GM12878 (cell line): ENCODE results near the gene RPGR. TPM values are rescaled to one million over a fixed set of nuclear protein-coding genes. Genes with fewer than 3 reads are reported as not detected.

ENCODE experiments used
- ATAC-seq: fragments of 200-7000 bp; cut with Tn5 transposase; 3 replicates; pipeline ENCODE4 v1.9.1; 2020; ENCODE audit warnings: mild to moderate bottlenecking, moderate library complexity
- BruUV-seq: library from RNA; stranded (reverse); fragments of 400-500 nt; replicated peaks from 2 replicates; lab custom pipeline; 2021; lab: Mats Ljungman, UMichigan
- CTCF ChIA-PET: fragments of 300-600 bp; sonication (Branson Sonifier 250); formaldehyde crosslinking; extraction: SDS; loops from one replicate; lab custom pipeline; 2021; ENCODE audit warnings: inconsistent platforms; lab: Yijun Ruan, JAX
- POLR2A ChIA-PET: fragments of 350-600 bp; formaldehyde crosslinking; extraction: SDS; loops from one replicate; lab custom pipeline; 2021; ENCODE audit warnings: inconsistent platforms; lab: Charles Lee
- RAD21 ChIA-PET: fragments of 300-600 bp; sonication (Branson Sonifier 250); formaldehyde crosslinking; loops from one replicate; lab custom pipeline; 2023; ENCODE audit warnings: antibody characterized with exemption; ENCODE audit not compliant: unreplicated experiment; lab: Charles Lee
- SMC1A ChIA-PET: fragments of 300-600 bp; sonication (Branson Sonifier 250); formaldehyde crosslinking; loops from one replicate; lab custom pipeline; 2023; ENCODE audit not compliant: unreplicated experiment, uncharacterized antibody; lab: Charles Lee
- DNase-seq: peaks from one replicate; pipeline ENCODE4 v3.0.0-alpha.2; 2011; ENCODE audit warnings: low read depth, low spot score
- FAIRE-seq: peaks from 3 replicates; lab custom pipeline; 2011; peaks lifted over from hg19 to GRCh38; lab: Jason Lieb, UNC
- H2AFZ ChIP-seq: 2 replicates; pipeline ENCODE4 v1.6.0; 2011; ENCODE audit warnings: low read depth, low read length, control low read depth; ENCODE audit not compliant: control insufficient read depth
- H3K27ac ChIP-seq: 2 replicates; pipeline ENCODE4 v1.5.1; 2011; ENCODE audit warnings: control low read depth; ENCODE audit not compliant: control insufficient read depth, insufficient read depth
- H3K27me3 ChIP-seq, 2 experiments: replicated peaks in 1 of 2; 2 replicates each; pipeline versions ENCODE4 v1.6.0 to v1.6.1; 2011; ENCODE audit warnings: low read length in 1 of 2; ENCODE audit not compliant: control insufficient read depth in 2 of 2, insufficient read depth in 2 of 2
- H3K36me3 ChIP-seq, 2 experiments: 2 replicates each; pipeline ENCODE4 v1.5.1; 2011; ENCODE audit warnings: low read length in 1 of 2; ENCODE audit not compliant: control insufficient read depth in 2 of 2, insufficient read depth in 2 of 2
- H3K4me1 ChIP-seq: 2 replicates; pipeline ENCODE4 v1.6.1; 2011; ENCODE audit warnings: mild to moderate bottlenecking, low read length, moderate library complexity, mixed read lengths; ENCODE audit not compliant: control insufficient read depth, insufficient read depth
- H3K4me2 ChIP-seq: 2 replicates; pipeline ENCODE4 v1.6.0; 2011; ENCODE audit warnings: control low read depth; ENCODE audit not compliant: control insufficient read depth, insufficient read depth
- H3K4me3 ChIP-seq: fragments of 200-600 bp; sonication (generic); 2 replicates; pipeline ENCODE4 v1.5.1; 2016
- H3K79me2 ChIP-seq: 2 replicates; pipeline ENCODE4 v1.6.0; 2011; ENCODE audit warnings: low read length; ENCODE audit not compliant: control insufficient read depth, insufficient read depth
- H3K9ac ChIP-seq: 2 replicates; pipeline ENCODE4 v1.8.0; 2011; ENCODE audit warnings: low read length, control low read depth, mixed read lengths; ENCODE audit not compliant: control insufficient read depth, insufficient read depth
- H3K9me3 ChIP-seq: replicated peaks from 3 replicates; pipeline ENCODE4 v1.5.1; 2011; ENCODE audit warnings: mild to moderate bottlenecking, low read length; ENCODE audit not compliant: control insufficient read depth, insufficient read depth
- H4K20me1 ChIP-seq: 2 replicates; pipeline ENCODE4 v1.6.0; 2011; ENCODE audit not compliant: control insufficient read depth, insufficient read depth
- BRCA1 ChIP-seq: IDR thresholded peaks from 2 replicates; pipeline ENCODE4 v1.6.1; 2011; ENCODE audit warnings: low read depth, low read length, improper control_type of control experiment
- CHD4 ChIP-seq: fragments of 200-600 bp; sonication (generic); IDR thresholded peaks from 2 replicates; pipeline ENCODE4 v1.6.1; 2016; ENCODE audit warnings: mild to moderate bottlenecking
- CREM ChIP-seq: IDR thresholded peaks from 2 replicates; pipeline ENCODE4 v1.6.1; 2014; ENCODE audit warnings: antibody characterized with exemption, low read depth
- IKZF2 ChIP-seq, 2 experiments: fragments of 450-650 bp; IDR thresholded peaks; 2 replicates each; pipeline ENCODE4 v1.6.1; 2017; ENCODE audit warnings: mild to moderate bottlenecking in 2 of 2, moderate library complexity in 2 of 2
- KLF5 ChIP-seq: fragments of 450-650 bp; IDR thresholded peaks from 2 replicates; pipeline ENCODE4 v1.6.1; 2014; ENCODE audit warnings: mild to moderate bottlenecking; ENCODE audit not compliant: partially characterized antibody
- MEF2B ChIP-seq: fragments of 450-650 bp; IDR thresholded peaks from 2 replicates; pipeline ENCODE4 v1.6.1; 2018; ENCODE audit warnings: mild to moderate bottlenecking, moderate library complexity; ENCODE audit not compliant: partially characterized antibody, poor library complexity, severe bottlenecking
- SRF ChIP-seq, 2 experiments: IDR thresholded peaks; 2 replicates each; pipeline ENCODE4 v1.6.1; 2011; ENCODE audit warnings: low read depth in 2 of 2, low read length in 2 of 2, mild to moderate bottlenecking in 1 of 2, moderate library complexity in 1 of 2
- ZNF217 ChIP-seq: fragments of 450-650 bp; IDR thresholded peaks from 2 replicates; pipeline ENCODE4 v1.6.1; 2017; ENCODE audit warnings: antibody characterized with exemption, mild to moderate bottlenecking
- WGBS: methylation state at CpG from one replicate; pipeline ENCODE4 v1.1.6; 2016; ENCODE audit warnings: low lambda C conversion rate; ENCODE audit not compliant: insufficient replicate concordance, insufficient coverage; ENCODE audit errors: missing lambda C conversion rate; 5-methylcytosine and 5-hydroxymethylcytosine counted together
- in situ Hi-C: fragments of 300-500 bp; cut with MboI; formaldehyde crosslinking; loops from 9 replicates; pipeline ENCODE4 v1.14.3; 2018; ENCODE audit warnings: mixed read lengths
- intact Hi-C: fragments of 100-400 bp; cut with micrococcal nuclease; formaldehyde crosslinking; loops from one replicate; pipeline ENCODE4 v1.14.2; 2022; ENCODE audit not compliant: unreplicated experiment
- polyA plus RNA-seq, 11 experiments: library from polyadenylated mRNA; depleted of rRNA in 4 of 11; unstranded in 6 of 11; stranded (reverse) in 5 of 11; fragments of >200 nt; fragmentation: Nextera tagmentation in 4 of 11; fragmentation: Illumina TruSeq in 1 of 11; extraction: Ambion mirVana in 4 of 11; extraction: Trizol in 1 of 11; gene quantifications; 1 replicate in 1 of 11; 2 replicates in 10 of 11; pipeline versions ENCODE4 v1.2.1 to v1.2.3, GENCODE V29; 2011 to 2016; ENCODE audit warnings: inconsistent platforms in 2 of 11, missing spikeins in 2 of 11, low read depth in 1 of 11
- total RNA-seq, 4 experiments: library from RNA; depleted of rRNA in 3 of 4; stranded (reverse); fragments of >200 nt in 3 of 4; fragmentation: Illumina TruSeq in 1 of 4; extraction: Trizol in 1 of 4; gene quantifications; 2 replicates each; pipeline versions ENCODE4 v1.2.1 to v1.2.3, GENCODE V29; 2013 to 2021
- TF ChIP-seq, protein P1 (sequence below): fragments of 450-650 bp; formaldehyde crosslinking; IDR thresholded peaks from 2 replicates; pipeline ENCODE4 v1.5.0; 2022; ENCODE audit warnings: mild to moderate bottlenecking, missing genetic modification characterization
- TF ChIP-seq, protein P2 (sequence below), 3 experiments: IDR thresholded peaks in 2 of 3; conservative IDR thresholded peaks in 1 of 3; 2 replicates each; pipeline ENCODE4 v1.5.1; 2011; ENCODE audit warnings: low read depth in 3 of 3, low read length in 3 of 3, mild to moderate bottlenecking in 3 of 3, control low read depth in 2 of 3, moderate library complexity in 2 of 3, inconsistent platforms in 1 of 3, mixed read lengths in 1 of 3; ENCODE audit not compliant: control insufficient read depth in 2 of 3, insufficient read depth in 1 of 3; ENCODE audit errors: extremely low read depth in 1 of 3
- TF ChIP-seq, protein P3 (sequence below): fragments of 450-650 bp; IDR thresholded peaks from 2 replicates; pipeline ENCODE4 v1.6.1; 2017; ENCODE audit warnings: mild to moderate bottlenecking, moderate library complexity
- TF ChIP-seq, protein P4 (sequence below): fragments of 450-650 bp; IDR thresholded peaks from 2 replicates; pipeline ENCODE4 v1.6.1; 2017; ENCODE audit warnings: low read depth, mild to moderate bottlenecking, moderate library complexity

Gene RPGR
- total and polyA plus RNA-seq, 10 of the 15 experiments (the other 5 are each of a cell fraction or from before 2014, with no cell fraction given), result 5.5 to 13.4 (median 7.6) TPM

DNA sequence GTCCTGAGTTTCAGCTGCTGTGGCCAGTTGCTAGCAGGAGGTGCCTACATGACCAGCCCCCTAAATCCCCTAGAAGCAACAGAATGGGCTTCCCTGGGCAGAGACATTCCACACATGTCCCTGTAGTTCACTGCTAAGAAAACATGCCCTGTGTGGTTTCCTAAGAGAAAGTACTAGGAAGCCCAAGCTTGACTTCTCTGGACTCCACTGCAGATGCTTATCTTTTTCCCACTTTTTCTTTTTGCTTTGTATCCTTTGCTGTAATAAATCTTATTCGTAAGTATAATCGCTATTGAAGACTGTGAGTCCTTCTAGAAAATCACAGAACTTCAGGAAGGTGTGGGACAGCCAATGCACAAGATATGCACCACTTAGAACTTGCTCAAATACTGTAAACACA, 15.6 kb downstream of the RPGR start (continued):
- TF ChIP-seq, protein P1, sequence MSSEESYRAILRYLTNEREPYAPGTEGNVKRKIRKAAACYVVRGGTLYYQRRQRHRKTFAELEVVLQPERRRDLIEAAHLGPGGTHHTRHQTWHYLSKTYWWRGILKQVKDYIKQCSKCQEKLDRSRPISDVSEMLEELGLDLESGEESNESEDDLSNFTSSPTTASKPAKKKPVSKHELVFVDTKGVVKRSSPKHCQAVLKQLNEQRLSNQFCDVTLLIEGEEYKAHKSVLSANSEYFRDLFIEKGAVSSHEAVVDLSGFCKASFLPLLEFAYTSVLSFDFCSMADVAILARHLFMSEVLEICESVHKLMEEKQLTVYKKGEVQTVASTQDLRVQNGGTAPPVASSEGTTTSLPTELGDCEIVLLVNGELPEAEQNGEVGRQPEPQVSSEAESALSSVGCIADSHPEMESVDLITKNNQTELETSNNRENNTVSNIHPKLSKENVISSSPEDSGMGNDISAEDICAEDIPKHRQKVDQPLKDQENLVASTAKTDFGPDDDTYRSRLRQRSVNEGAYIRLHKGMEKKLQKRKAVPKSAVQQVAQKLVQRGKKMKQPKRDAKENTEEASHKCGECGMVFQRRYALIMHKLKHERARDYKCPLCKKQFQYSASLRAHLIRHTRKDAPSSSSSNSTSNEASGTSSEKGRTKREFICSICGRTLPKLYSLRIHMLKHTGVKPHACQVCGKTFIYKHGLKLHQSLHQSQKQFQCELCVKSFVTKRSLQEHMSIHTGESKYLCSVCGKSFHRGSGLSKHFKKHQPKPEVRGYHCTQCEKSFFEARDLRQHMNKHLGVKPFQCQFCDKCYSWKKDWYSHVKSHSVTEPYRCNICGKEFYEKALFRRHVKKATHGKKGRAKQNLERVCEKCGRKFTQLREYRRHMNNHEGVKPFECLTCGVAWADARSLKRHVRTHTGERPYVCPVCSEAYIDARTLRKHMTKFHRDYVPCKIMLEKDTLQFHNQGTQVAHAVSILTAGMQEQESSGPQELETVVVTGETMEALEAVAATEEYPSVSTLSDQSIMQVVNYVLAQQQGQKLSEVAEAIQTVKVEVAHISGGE (CRISPR knock-in tag), result no peak
- TF ChIP-seq, protein P2, sequence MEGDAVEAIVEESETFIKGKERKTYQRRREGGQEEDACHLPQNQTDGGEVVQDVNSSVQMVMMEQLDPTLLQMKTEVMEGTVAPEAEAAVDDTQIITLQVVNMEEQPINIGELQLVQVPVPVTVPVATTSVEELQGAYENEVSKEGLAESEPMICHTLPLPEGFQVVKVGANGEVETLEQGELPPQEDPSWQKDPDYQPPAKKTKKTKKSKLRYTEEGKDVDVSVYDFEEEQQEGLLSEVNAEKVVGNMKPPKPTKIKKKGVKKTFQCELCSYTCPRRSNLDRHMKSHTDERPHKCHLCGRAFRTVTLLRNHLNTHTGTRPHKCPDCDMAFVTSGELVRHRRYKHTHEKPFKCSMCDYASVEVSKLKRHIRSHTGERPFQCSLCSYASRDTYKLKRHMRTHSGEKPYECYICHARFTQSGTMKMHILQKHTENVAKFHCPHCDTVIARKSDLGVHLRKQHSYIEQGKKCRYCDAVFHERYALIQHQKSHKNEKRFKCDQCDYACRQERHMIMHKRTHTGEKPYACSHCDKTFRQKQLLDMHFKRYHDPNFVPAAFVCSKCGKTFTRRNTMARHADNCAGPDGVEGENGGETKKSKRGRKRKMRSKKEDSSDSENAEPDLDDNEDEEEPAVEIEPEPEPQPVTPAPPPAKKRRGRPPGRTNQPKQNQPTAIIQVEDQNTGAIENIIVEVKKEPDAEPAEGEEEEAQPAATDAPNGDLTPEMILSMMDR (IDR thresholded peaks at IDR 0.05 in 2 of 3, conservative IDR thresholded peaks at IDR 0.05 in 1 of 3; ENCODE audit: control insufficient read depth in 2 of 3, extremely low read depth in 1 of 3, insufficient read depth in 1 of 3, low read depth in 3 of 3, low read length in 3 of 3), result no peak
- no peak for TF ChIP-seq ZNF217
- TF ChIP-seq CHD4, result no peak
- TF ChIP-seq CREM, result no peak

DNA sequence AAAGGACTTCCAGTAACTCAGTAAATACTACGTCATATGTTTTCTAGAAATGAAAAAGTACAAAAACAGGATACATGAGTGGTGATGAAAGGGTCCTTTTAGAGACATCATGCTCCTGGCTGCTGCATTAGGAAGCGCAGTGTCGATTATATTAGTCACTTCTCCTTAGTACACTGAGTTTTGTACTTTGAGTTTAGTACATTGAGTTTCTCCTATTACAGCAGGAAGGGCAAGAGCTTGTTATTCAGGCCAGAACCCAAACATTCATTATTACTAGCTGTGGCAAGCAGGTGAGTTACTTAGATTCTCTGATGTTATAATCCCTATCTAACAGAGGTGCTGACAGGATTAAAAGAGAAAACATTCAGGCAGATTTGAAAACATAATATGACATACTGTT, 21.3 kb downstream of the RPGR start:
- Histone ChIP-seq H4K20me1 (no peaks in the 10 kb centered on the region), H3K27me3 (no peaks in the 10 kb centered on the region), H2AFZ (no peak overlapping the region), H3K27ac (no peak overlapping the region), H3K4me3 (no peak overlapping the region), H3K4me1 (no peaks in the 10 kb centered on the region), H3K9me3 (no peaks in the 10 kb centered on the region), H3K9ac (no peak overlapping the region), H3K79me2 (no peaks in the 10 kb centered on the region), H3K36me3 (no peaks in the 10 kb centered on the region), H3K4me2 (no peak overlapping the region)
- in situ Hi-C loops (no loop called here), intact Hi-C loops (no loop called here)
- FAIRE-seq, result no peak
- ATAC-seq, result no peak
- SMC1A ChIA-PET, result interaction anchor here (1.4 kb wide), 1 partner anchor 22 kb away, joined by 4 read pairs; the partner anchor contains the start of gene RPGR
- CTCF ChIA-PET, result interaction anchor here (0.9 kb wide), 1 partner anchor 27 kb away, joined by 4 read pairs; no protein-coding TSS in a partner anchor
- no TSS peak for BruUV-seq
- DNase-seq, result no peak
- POLR2A ChIA-PET, result no interaction called here
- RAD21 ChIA-PET, result no interaction called here
- 63% methylated on average over 3 of the region's 3 CpGs for WGBS
- no peak for TF ChIP-seq MEF2B
- TF ChIP-seq BRCA1, result no peak
- TF ChIP-seq SRF (IDR thresholded peaks at IDR 0.05; ENCODE audit: low read depth in 2 of 2, low read length in 2 of 2), result no peak
- TF ChIP-seq, protein P3, sequence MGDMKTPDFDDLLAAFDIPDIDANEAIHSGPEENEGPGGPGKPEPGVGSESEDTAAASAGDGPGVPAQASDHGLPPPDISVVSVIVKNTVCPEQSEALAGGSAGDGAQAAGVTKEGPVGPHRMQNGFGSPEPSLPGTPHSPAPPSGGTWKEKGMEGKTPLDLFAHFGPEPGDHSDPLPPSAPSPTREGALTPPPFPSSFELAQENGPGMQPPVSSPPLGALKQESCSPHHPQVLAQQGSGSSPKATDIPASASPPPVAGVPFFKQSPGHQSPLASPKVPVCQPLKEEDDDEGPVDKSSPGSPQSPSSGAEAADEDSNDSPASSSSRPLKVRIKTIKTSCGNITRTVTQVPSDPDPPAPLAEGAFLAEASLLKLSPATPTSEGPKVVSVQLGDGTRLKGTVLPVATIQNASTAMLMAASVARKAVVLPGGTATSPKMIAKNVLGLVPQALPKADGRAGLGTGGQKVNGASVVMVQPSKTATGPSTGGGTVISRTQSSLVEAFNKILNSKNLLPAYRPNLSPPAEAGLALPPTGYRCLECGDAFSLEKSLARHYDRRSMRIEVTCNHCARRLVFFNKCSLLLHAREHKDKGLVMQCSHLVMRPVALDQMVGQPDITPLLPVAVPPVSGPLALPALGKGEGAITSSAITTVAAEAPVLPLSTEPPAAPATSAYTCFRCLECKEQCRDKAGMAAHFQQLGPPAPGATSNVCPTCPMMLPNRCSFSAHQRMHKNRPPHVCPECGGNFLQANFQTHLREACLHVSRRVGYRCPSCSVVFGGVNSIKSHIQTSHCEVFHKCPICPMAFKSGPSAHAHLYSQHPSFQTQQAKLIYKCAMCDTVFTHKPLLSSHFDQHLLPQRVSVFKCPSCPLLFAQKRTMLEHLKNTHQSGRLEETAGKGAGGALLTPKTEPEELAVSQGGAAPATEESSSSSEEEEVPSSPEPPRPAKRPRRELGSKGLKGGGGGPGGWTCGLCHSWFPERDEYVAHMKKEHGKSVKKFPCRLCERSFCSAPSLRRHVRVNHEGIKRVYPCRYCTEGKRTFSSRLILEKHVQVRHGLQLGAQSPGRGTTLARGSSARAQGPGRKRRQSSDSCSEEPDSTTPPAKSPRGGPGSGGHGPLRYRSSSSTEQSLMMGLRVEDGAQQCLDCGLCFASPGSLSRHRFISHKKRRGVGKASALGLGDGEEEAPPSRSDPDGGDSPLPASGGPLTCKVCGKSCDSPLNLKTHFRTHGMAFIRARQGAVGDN, result no peak
- no peak for TF ChIP-seq IKZF2 (IDR thresholded peaks at IDR 0.05)
- no peak for TF ChIP-seq KLF5
- TF ChIP-seq, protein P4, sequence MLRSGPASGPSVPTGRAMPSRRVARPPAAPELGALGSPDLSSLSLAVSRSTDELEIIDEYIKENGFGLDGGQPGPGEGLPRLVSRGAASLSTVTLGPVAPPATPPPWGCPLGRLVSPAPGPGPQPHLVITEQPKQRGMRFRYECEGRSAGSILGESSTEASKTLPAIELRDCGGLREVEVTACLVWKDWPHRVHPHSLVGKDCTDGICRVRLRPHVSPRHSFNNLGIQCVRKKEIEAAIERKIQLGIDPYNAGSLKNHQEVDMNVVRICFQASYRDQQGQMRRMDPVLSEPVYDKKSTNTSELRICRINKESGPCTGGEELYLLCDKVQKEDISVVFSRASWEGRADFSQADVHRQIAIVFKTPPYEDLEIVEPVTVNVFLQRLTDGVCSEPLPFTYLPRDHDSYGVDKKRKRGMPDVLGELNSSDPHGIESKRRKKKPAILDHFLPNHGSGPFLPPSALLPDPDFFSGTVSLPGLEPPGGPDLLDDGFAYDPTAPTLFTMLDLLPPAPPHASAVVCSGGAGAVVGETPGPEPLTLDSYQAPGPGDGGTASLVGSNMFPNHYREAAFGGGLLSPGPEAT, result no peak
